Thyroid gland (tissue), 4 donors: Measurements from ENCODE around the gene CORO1C. TPM values are rescaled to one million over a fixed set of nuclear protein-coding genes. Genes with fewer than 3 reads are reported as not detected.

Experiments used
- DNase-seq, 2 donors: peaks; one replicate each; pipeline ENCODE4 v3.0.0-alpha.2; 2019
- H3K27ac ChIP-seq, 3 donors: fragments of 200-600 bp; sonication (generic); 1 replicate in 2 of 3; 2 replicates in 1 of 3; pipeline ENCODE4 v1.5.1; 2016 to 2019; ENCODE audit warnings: mild to moderate bottlenecking in 1 of 3, moderate library complexity in 1 of 3
- H3K27me3 ChIP-seq: fragments of 200-600 bp; sonication (generic); one replicate; pipeline ENCODE4 v1.5.1; 2019
- H3K36me3 ChIP-seq, 2 donors: fragments of 200-600 bp; sonication (generic); one replicate each; pipeline ENCODE4 v1.5.1; 2016 to 2019
- H3K4me1 ChIP-seq, 2 donors: fragments of 200-600 bp; sonication (generic); one replicate each; pipeline ENCODE4 v1.5.1; 2017 to 2019
- H3K4me3 ChIP-seq, 3 donors: fragments of 200-600 bp; sonication (generic); replicated peaks in 1 of 3; 1 replicate in 2 of 3; 2 replicates in 1 of 3; pipeline ENCODE4 v1.5.1; 2016; ENCODE audit warnings: mild to moderate bottlenecking in 1 of 3
- H3K9me3 ChIP-seq: fragments of 200-600 bp; sonication (generic); one replicate; pipeline ENCODE4 v1.5.1; 2017
- POLR2A ChIP-seq, 2 donors: fragments of 450-650 bp; IDR thresholded peaks; one replicate each; pipeline ENCODE4 v1.6.1; 2017; ENCODE audit warnings: antibody characterized with exemption in 2 of 2, mild to moderate bottlenecking in 2 of 2, moderate library complexity in 1 of 2
- WGBS, 2 donors: methylation state at CpG; one replicate each; pipeline ENCODE4 v1.1.5; 2017; 5-methylcytosine and 5-hydroxymethylcytosine counted together
- intact Hi-C: fragments of 100-400 bp; cut with DNase I; formaldehyde crosslinking; loops from one replicate; pipeline ENCODE4 v1.15.1; 2023
- total RNA-seq, 4 donors: library from RNA; depleted of rRNA; stranded (reverse); fragments of >200 nt; gene quantifications; one replicate each; pipeline ENCODE4 v1.2.3, GENCODE V29; 2016
- TF ChIP-seq, protein P1 (sequence below), 6 experiments: fragments of 200-600 bp in 3 of 6; fragments of 450-650 bp in 3 of 6; sonication (generic) in 3 of 6; IDR thresholded peaks; one replicate each; pipeline ENCODE4 v1.5.1; 2016 to 2019; ENCODE audit warnings: antibody characterized with exemption in 6 of 6, mild to moderate bottlenecking in 2 of 6, inconsistent platforms in 1 of 6, moderate library complexity in 1 of 6

The CORO1C gene
- total RNA-seq, 4 donors from 2014 or later = 22.0 to 63.6 (median 30.1) TPM

GRCh38 chr12:108729612-108730364 is 1.5 kb downstream of the CORO1C start:
- Histone ChIP-seq H3K36me3 (no peaks in the 10 kb centered on the region), H3K4me1 (peaks cover 0 to 5% of the 10 kb centered on the region in 2 donors), H3K4me3 (peak overlapping the region; percentile 61 to 75 (median 67)), H3K9me3 (no peaks in the 10 kb centered on the region), H3K27me3 (no peaks in the 10 kb centered on the region), H3K27ac (peak overlapping the region; percentile 86 to 93 (median 88))
- no peak for DNase-seq
- TF ChIP-seq, protein P1, sequence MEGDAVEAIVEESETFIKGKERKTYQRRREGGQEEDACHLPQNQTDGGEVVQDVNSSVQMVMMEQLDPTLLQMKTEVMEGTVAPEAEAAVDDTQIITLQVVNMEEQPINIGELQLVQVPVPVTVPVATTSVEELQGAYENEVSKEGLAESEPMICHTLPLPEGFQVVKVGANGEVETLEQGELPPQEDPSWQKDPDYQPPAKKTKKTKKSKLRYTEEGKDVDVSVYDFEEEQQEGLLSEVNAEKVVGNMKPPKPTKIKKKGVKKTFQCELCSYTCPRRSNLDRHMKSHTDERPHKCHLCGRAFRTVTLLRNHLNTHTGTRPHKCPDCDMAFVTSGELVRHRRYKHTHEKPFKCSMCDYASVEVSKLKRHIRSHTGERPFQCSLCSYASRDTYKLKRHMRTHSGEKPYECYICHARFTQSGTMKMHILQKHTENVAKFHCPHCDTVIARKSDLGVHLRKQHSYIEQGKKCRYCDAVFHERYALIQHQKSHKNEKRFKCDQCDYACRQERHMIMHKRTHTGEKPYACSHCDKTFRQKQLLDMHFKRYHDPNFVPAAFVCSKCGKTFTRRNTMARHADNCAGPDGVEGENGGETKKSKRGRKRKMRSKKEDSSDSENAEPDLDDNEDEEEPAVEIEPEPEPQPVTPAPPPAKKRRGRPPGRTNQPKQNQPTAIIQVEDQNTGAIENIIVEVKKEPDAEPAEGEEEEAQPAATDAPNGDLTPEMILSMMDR (IDR thresholded peaks at IDR 0.05) = no peak
- no peak for TF ChIP-seq POLR2A (IDR thresholded peaks at IDR 0.05)
- 41 to 42% methylated on average over 15 of the region's 15 CpGs for WGBS, 2 donors
- intact Hi-C loops = loop anchor here (5.0 to 10.0 kb wide), 2 partner anchors 65 to 73 kb away; no protein-coding TSS in a partner anchor

DNA sequence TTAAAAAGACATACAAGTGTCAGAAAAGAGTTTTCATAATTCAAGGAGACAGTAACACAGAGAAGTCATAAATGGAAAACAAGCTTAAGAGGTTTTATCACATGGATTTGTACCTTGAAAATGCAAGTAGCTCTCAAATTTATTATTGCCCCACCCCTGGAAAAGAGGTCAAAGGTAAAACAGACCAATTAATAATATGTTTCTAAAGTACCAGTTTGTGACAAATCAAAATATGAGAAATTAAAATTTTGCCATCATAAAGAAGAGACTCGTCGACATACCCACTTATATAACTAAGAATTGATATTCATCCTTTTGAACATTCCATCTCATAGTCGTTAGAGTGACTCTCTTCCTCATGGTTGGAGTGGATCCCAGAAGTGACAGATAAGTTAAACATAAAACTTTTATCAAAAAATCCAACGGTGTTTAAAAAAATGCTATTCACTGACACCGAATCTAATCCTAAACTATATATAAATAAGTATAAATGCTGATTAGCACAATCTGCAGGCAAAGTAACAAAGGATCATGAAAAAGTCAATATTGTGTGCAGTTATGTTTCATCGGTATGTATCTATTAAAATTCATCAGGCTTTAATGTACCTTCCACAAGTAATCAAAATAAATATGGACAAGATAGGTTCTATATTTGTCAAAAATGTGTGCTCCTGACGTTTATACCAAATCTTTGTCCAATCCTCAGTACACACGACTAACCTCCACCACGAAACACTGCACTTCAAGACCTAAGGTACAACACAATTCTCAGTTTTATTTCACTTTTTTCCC is 2.3 kb downstream of the CORO1C start:
- DNase-seq = no peak
- H3K27me3 ChIP-seq = no peaks in the 10 kb centered on the region
- TF ChIP-seq POLR2A (IDR thresholded peaks at IDR 0.05) = no peak
- TF ChIP-seq, protein P1 (IDR thresholded peaks at IDR 0.05) = no peak
- WGBS, 2 donors = 79 to 80% methylated on average over 9 of the region's 9 CpGs
- intact Hi-C loops = no loop called here
- H3K27ac ChIP-seq = peak overlapping the region in 1 of 3 donors; percentile 88
- H3K9me3 ChIP-seq = no peaks in the 10 kb centered on the region
- H3K4me3 ChIP-seq = no peak overlapping the region
- H3K4me1 ChIP-seq = peaks cover 0 to 5% of the 10 kb centered on the region in 2 donors
- H3K36me3 ChIP-seq = no peaks in the 10 kb centered on the region

GRCh38 chr12:108727868-108728735 is 3.2 kb downstream of the CORO1C start:
- intact Hi-C loops = no loop called here
- TF ChIP-seq, protein P1 (IDR thresholded peaks at IDR 0.05) = no peak
- no peak for TF ChIP-seq POLR2A (IDR thresholded peaks at IDR 0.05)
- Histone ChIP-seq H3K27ac (no peak overlapping the region), H3K4me3 (no peak overlapping the region), H3K36me3 (no peaks in the 10 kb centered on the region), H3K9me3 (no peaks in the 10 kb centered on the region), H3K4me1 (peaks cover 0 to 5% of the 10 kb centered on the region in 2 donors), H3K27me3 (no peaks in the 10 kb centered on the region)
- 83% methylated on average over 7 of the region's 7 CpGs for WGBS, 2 donors
- no peak for DNase-seq

DNA sequence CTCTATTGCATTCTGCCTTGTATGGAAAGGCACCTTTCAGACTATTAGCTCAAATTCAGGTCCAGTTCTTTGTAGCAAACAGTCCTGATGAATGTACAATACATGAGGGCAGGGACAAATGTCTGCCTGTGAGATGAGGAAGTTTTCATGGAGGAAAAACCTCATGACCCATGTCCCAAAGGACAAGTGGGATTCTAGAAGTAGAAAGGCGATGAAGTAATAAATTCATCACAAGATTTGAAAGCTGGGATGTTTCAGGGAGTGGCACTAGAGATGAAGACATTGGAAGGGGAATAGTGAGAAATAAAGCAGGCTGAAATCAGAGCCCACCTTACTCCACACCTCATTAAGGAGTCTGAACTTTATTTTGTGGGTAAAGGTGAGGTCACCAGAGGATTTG is 4.2 kb downstream of the CORO1C start:
- no peak for DNase-seq
- intact Hi-C loops = no loop called here
- Histone ChIP-seq H3K27me3 (no peaks in the 10 kb centered on the region), H3K9me3 (no peaks in the 10 kb centered on the region), H3K36me3 (no peaks in the 10 kb centered on the region), H3K4me3 (no peak overlapping the region), H3K4me1 (peaks cover 0 to 5% of the 10 kb centered on the region in 2 donors), H3K27ac (no peak overlapping the region)
- no peak for TF ChIP-seq POLR2A (IDR thresholded peaks at IDR 0.05)
- TF ChIP-seq, protein P1 (IDR thresholded peaks at IDR 0.05) = no peak
- WGBS, 2 donors = 59 to 87% methylated on average over 1 of the region's 1 CpG
